CD14-positive monocyte (primary cell): Measurements from ENCODE around the gene RUNX2. TPM values are rescaled to one million over a fixed set of nuclear protein-coding genes. Genes with fewer than 3 reads are reported as not detected.

Experiments
- DNase-seq, 3 donors: peaks; one replicate each; pipeline ENCODE4 v3.0.0-alpha.2; 2011 to 2022
- H2AFZ ChIP-seq: 2 replicates; pipeline ENCODE4 v1.6.0; 2012; ENCODE audit warnings: mild to moderate bottlenecking, low read depth, low read length, inconsistent platforms; ENCODE audit not compliant: insufficient read depth, poor library complexity, severe bottlenecking
- H3K27ac ChIP-seq, 2 donors: 1 replicate in 1 of 2; 2 replicates in 1 of 2; pipeline ENCODE4 v1.5.1; 2012 to 2013; ENCODE audit warnings: low read length in 2 of 2, control low read depth in 1 of 2, inconsistent platforms in 1 of 2, low read depth in 1 of 2, mild to moderate bottlenecking in 1 of 2
- H3K27me3 ChIP-seq, 2 donors: one replicate each; pipeline versions ENCODE4 v1.6.0 to v1.6.1; 2011 to 2013; ENCODE audit warnings: low read length in 2 of 2; ENCODE audit not compliant: control insufficient read depth in 2 of 2, insufficient read depth in 2 of 2
- H3K36me3 ChIP-seq, 2 donors: replicated peaks in 1 of 2; 1 replicate in 1 of 2; 2 replicates in 1 of 2; pipeline versions ENCODE4 v1.5.1 to v1.6.1; 2012 to 2013; ENCODE audit warnings: low read length in 2 of 2, control low read depth in 1 of 2, inconsistent platforms in 1 of 2, mild to moderate bottlenecking in 1 of 2; ENCODE audit not compliant: insufficient read depth in 2 of 2, control insufficient read depth in 1 of 2
- H3K4me1 ChIP-seq, 2 donors: 1 replicate in 1 of 2; 2 replicates in 1 of 2; pipeline versions ENCODE4 v1.5.1 to v1.6.1; 2012 to 2013; ENCODE audit warnings: low read length in 2 of 2, control low read depth in 1 of 2, inconsistent platforms in 1 of 2, mild to moderate bottlenecking in 1 of 2, moderate library complexity in 1 of 2; ENCODE audit not compliant: insufficient read depth in 2 of 2, control insufficient read depth in 1 of 2
- H3K4me2 ChIP-seq: replicated peaks from 2 replicates; pipeline ENCODE3; 2012; ENCODE audit warnings: low read length, moderate library complexity, mild to moderate bottlenecking; ENCODE audit not compliant: poor library complexity, severe bottlenecking; ENCODE audit errors: extremely low read depth
- H3K4me3 ChIP-seq, 3 experiments: fragments of 200-600 bp in 1 of 3; sonication (generic) in 1 of 3; replicated peaks in 1 of 3; 1 replicate in 2 of 3; 2 replicates in 1 of 3; pipeline ENCODE4 v1.5.1; 2011 to 2013; ENCODE audit warnings: low read length in 3 of 3, mild to moderate bottlenecking in 3 of 3, control low read depth in 2 of 3, low read depth in 2 of 3, inconsistent platforms in 1 of 3, moderate library complexity in 1 of 3
- H3K79me2 ChIP-seq: 2 replicates; pipeline ENCODE4 v1.6.0; 2012; ENCODE audit warnings: mild to moderate bottlenecking, control low read depth, inconsistent platforms, low read length, moderate library complexity; ENCODE audit not compliant: insufficient read depth
- H3K9ac ChIP-seq: 2 replicates; pipeline ENCODE4 v1.6.0; 2017; ENCODE audit warnings: low read length, mild to moderate bottlenecking; ENCODE audit not compliant: insufficient read depth, poor library complexity, severe bottlenecking
- H3K9me3 ChIP-seq, 2 donors: replicated peaks in 1 of 2; 1 replicate in 1 of 2; 2 replicates in 1 of 2; pipeline versions ENCODE4 v1.5.1 to v1.6.1; 2012 to 2013; ENCODE audit warnings: low read length in 2 of 2, control low read depth in 1 of 2; ENCODE audit not compliant: control insufficient read depth in 1 of 2, insufficient read depth in 1 of 2
- H4K20me1 ChIP-seq: 2 replicates; pipeline ENCODE4 v1.6.0; 2012; ENCODE audit warnings: mild to moderate bottlenecking, low read length, control low read depth, moderate library complexity; ENCODE audit not compliant: insufficient read depth
- H3K27ac Mint-ChIP-seq, 7 donors: one replicate each; pipeline ENCODE4 v1.8.0; 2020; ENCODE audit warnings: mild to moderate bottlenecking in 7 of 7, mixed read lengths in 7 of 7, moderate library complexity in 6 of 7, inconsistent platforms in 2 of 7
- H3K27me3 Mint-ChIP-seq, 3 donors: one replicate each; pipeline ENCODE4 v1.8.0; 2021 to 2022; ENCODE audit warnings: low read depth in 3 of 3, mild to moderate bottlenecking in 3 of 3, mixed read lengths in 3 of 3, moderate library complexity in 3 of 3, inconsistent platforms in 1 of 3
- H3K36me3 Mint-ChIP-seq, 2 donors: one replicate each; pipeline ENCODE4 v1.8.0; 2020; ENCODE audit warnings: mixed read lengths in 2 of 2, inconsistent platforms in 1 of 2, mild to moderate bottlenecking in 1 of 2
- H3K4me1 Mint-ChIP-seq: one replicate; pipeline ENCODE4 v1.8.0; 2020; ENCODE audit warnings: mild to moderate bottlenecking, mixed read lengths
- H3K4me3 Mint-ChIP-seq, 2 donors: one replicate each; pipeline ENCODE4 v1.8.0; 2020; ENCODE audit warnings: mild to moderate bottlenecking in 2 of 2, mixed read lengths in 2 of 2, moderate library complexity in 1 of 2
- H3K9me3 Mint-ChIP-seq, 7 donors: one replicate each; pipeline ENCODE4 v1.8.0; 2020 to 2022; ENCODE audit warnings: mixed read lengths in 7 of 7, mild to moderate bottlenecking in 6 of 7, moderate library complexity in 6 of 7, inconsistent platforms in 2 of 7
- WGBS: methylation state at CpG from one replicate; pipeline ENCODE4 v1.1.5; 2013; ENCODE audit warnings: missing lambda C conversion rate; ENCODE audit not compliant: insufficient coverage; 5-methylcytosine and 5-hydroxymethylcytosine counted together
- intact Hi-C, 2 donors: fragments of 100-400 bp; cut with micrococcal nuclease; formaldehyde crosslinking; loops; one replicate each; pipeline versions ENCODE4 v1.15.0 to v1.15.1; 2023
- polyA plus RNA-seq, 3 donors: library from polyadenylated mRNA; depleted of rRNA in 1 of 3; unstranded in 2 of 3; stranded (reverse) in 1 of 3; fragments of 300-500 nt in 2 of 3; fragments of >200 nt in 1 of 3; fragmentation: Illumina TruSeq in 2 of 3; gene quantifications; 1 replicate in 2 of 3; 2 replicates in 1 of 3; pipeline ENCODE4 v1.2.3, GENCODE V29; 2012 to 2021
- TF ChIP-seq, protein P1 (sequence below): fragments of 200-600 bp; IDR thresholded peaks from one replicate; pipeline ENCODE4 v1.8.0; 2022; ENCODE audit warnings: antibody characterized with exemption, mild to moderate bottlenecking

RUNX2 gene
- polyA plus RNA-seq, 3 donors: 1.3 to 5.0 (median 2.5) TPM

DNA sequence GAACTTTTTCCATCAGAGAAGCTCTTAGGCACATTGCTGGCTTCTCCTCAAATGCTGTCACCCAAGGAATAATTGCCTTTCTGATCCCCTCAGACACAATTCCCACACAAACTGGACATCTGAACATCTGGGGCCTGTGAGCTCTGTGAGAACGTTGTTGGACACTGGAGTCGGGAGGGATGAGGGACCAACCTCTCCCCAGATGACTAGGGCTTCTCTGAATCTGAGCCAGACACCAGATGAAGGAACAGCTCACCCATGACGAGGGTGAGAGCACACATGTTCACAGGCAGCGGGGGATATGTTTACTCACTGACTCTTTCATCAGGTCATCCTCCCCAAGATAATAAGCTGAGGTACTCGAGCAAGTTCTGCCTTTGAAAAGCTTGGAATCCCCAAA is 333.5 kb downstream of the RUNX2 start:
- no peak overlapping the region for H3K9ac ChIP-seq
- Mint-ChIP-seq H3K4me1 (peaks cover 13% of the 10 kb centered on the region), H3K36me3 (peaks cover 0 to 5% of the 10 kb centered on the region in 2 donors), H3K9me3 (peaks cover 0 to 15% (median 2%) of the 10 kb centered on the region in 7 donors), H3K27ac (no peak overlapping the region), H3K27me3 (peaks cover 24 to 38% (median 29%) of the 10 kb centered on the region in 3 donors), H3K4me3 (peak overlapping the region in 1 of 2 donors; percentile 17)
- no peaks in the 10 kb centered on the region for H3K9me3 ChIP-seq
- WGBS: 91% methylated on average over 4 of the region's 5 CpGs
- intact Hi-C loops: no loop called here
- no peak overlapping the region for H3K4me3 ChIP-seq
- H3K79me2 ChIP-seq: no peaks in the 10 kb centered on the region
- peaks cover 9 to 13% of the 10 kb centered on the region in 2 donors for H3K4me1 ChIP-seq
- TF ChIP-seq, protein P1, sequence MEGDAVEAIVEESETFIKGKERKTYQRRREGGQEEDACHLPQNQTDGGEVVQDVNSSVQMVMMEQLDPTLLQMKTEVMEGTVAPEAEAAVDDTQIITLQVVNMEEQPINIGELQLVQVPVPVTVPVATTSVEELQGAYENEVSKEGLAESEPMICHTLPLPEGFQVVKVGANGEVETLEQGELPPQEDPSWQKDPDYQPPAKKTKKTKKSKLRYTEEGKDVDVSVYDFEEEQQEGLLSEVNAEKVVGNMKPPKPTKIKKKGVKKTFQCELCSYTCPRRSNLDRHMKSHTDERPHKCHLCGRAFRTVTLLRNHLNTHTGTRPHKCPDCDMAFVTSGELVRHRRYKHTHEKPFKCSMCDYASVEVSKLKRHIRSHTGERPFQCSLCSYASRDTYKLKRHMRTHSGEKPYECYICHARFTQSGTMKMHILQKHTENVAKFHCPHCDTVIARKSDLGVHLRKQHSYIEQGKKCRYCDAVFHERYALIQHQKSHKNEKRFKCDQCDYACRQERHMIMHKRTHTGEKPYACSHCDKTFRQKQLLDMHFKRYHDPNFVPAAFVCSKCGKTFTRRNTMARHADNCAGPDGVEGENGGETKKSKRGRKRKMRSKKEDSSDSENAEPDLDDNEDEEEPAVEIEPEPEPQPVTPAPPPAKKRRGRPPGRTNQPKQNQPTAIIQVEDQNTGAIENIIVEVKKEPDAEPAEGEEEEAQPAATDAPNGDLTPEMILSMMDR: no peak
- DNase-seq: no peak
- no peak overlapping the region for H3K27ac ChIP-seq
- H4K20me1 ChIP-seq: no peaks in the 10 kb centered on the region
- H3K36me3 ChIP-seq: no peaks in the 10 kb centered on the region
- no peak overlapping the region for H3K4me2 ChIP-seq
- H3K27me3 ChIP-seq: peaks cover 12 to 20% of the 10 kb centered on the region in 2 donors
- H2AFZ ChIP-seq: no peak overlapping the region

- Histone ChIP-seq H4K20me1 (no peaks in the 10 kb centered on the region), H3K36me3 (no peaks in the 10 kb centered on the region), H3K27me3 (peaks cover 12 to 20% of the 10 kb centered on the region in 2 donors), H3K27ac (no peak overlapping the region), H3K9me3 (no peaks in the 10 kb centered on the region), H2AFZ (peak overlapping the region; percentile 73), H3K79me2 (no peaks in the 10 kb centered on the region), H3K4me3 (peak overlapping the region in 2 of 3 experiments; percentile 20 to 64), H3K4me2 (peak overlapping the region; percentile 75), H3K9ac (peak overlapping the region; percentile 38), H3K4me1 (peaks cover 14 to 18% of the 10 kb centered on the region in 2 donors)
- H3K9me3 Mint-ChIP-seq: peaks cover 0 to 11% (median 2%) of the 10 kb centered on the region in 7 donors
- peaks cover 21% of the 10 kb centered on the region for H3K4me1 Mint-ChIP-seq
- WGBS: 9% methylated on average over 80 of the region's 88 CpGs
- H3K36me3 Mint-ChIP-seq: peaks cover 0 to 5% of the 10 kb centered on the region in 2 donors
- TF ChIP-seq, protein P1: no peak
- H3K27me3 Mint-ChIP-seq: peaks cover 24 to 38% (median 29%) of the 10 kb centered on the region in 3 donors
- peak; percentile 14 to 30 (median 15) for DNase-seq
- peak overlapping the region in 2 of 7 donors; percentile 37 to 77 for H3K27ac Mint-ChIP-seq
- intact Hi-C loops: no loop called here
- peak overlapping the region; percentile 72 to 89 for H3K4me3 Mint-ChIP-seq
Measured at GRCh38 chr6:45663251-45664221, 335.4 kb downstream of the RUNX2 start.
